Kidney (tissue), 14 donors: ENCODE results near the gene FAM209B. TPM values are rescaled to one million over a fixed set of nuclear protein-coding genes. Genes with fewer than 3 reads are reported as not detected.

Experiments
- DNase-seq, 5 donors: peaks; one replicate each; pipeline ENCODE4 v3.0.0-alpha.2; 2013 to 2020
- FAIRE-seq: peaks from 2 replicates; lab custom pipeline; 2012; peaks lifted over from hg19 to GRCh38; lab: Jason Lieb, UNC
- H3K27ac ChIP-seq, 2 donors: one replicate each; pipeline ENCODE4 v1.7.0; 2013; ENCODE audit warnings: low read depth in 2 of 2, low read length in 2 of 2, inconsistent platforms in 1 of 2
- H3K27me3 ChIP-seq: one replicate; pipeline ENCODE4 v1.7.1; 2013; ENCODE audit warnings: low read length, inconsistent platforms; ENCODE audit not compliant: control insufficient read depth, insufficient read depth
- H3K36me3 ChIP-seq, 3 donors: one replicate each; pipeline versions ENCODE4 v1.7.0 to v1.7.1; 2013; ENCODE audit warnings: low read length in 3 of 3, control low read depth in 1 of 3, inconsistent platforms in 1 of 3; ENCODE audit not compliant: insufficient read depth in 3 of 3, control insufficient read depth in 2 of 3
- H3K4me1 ChIP-seq, 3 donors: one replicate each; pipeline versions ENCODE4 v1.7.0 to v1.7.1; 2013; ENCODE audit warnings: low read length in 3 of 3, inconsistent platforms in 1 of 3, low read depth in 1 of 3; ENCODE audit not compliant: control insufficient read depth in 2 of 3, insufficient read depth in 2 of 3
- H3K4me3 ChIP-seq, 3 donors: one replicate each; pipeline versions ENCODE4 v1.7.0 to v1.8.1; 2013; ENCODE audit warnings: low read length in 3 of 3, control low read depth in 1 of 3, inconsistent platforms in 1 of 3
- H3K9ac ChIP-seq, 3 donors: one replicate each; pipeline versions ENCODE4 v1.7.0 to v1.7.1; 2013; ENCODE audit warnings: low read length in 3 of 3, control low read depth in 1 of 3, inconsistent platforms in 1 of 3
- H3K9me3 ChIP-seq, 3 donors: one replicate each; pipeline versions ENCODE4 v1.7.0 to v1.7.1; 2013; ENCODE audit warnings: low read length in 3 of 3, control low read depth in 1 of 3, inconsistent platforms in 1 of 3; ENCODE audit not compliant: control insufficient read depth in 2 of 3, insufficient read depth in 1 of 3
- intact Hi-C: fragments of 100-400 bp; cut with DNase I; formaldehyde crosslinking; loops from one replicate; pipeline ENCODE4 v1.11.1; 2022
- polyA plus RNA-seq: library from polyadenylated mRNA; stranded (reverse); fragments of 350-450 nt; fragmentation: Illumina TruSeq; extraction: RNeasy Lipid Tissue Mini Kit (QIAGEN cat#74804); gene quantifications from one replicate; pipeline ENCODE4 v1.2.3, GENCODE V29; 2014; ENCODE audit warnings: low read depth, low replicate concordance; ENCODE audit not compliant: insufficient read depth
- total RNA-seq: library from RNA; stranded (reverse); fragmentation: NEBNext Ultra II Directional; extraction: Animal tissue kit (Norgen Biotek cat#: 25700); gene quantifications from one replicate; pipeline ENCODE4 v1.2.1, GENCODE V29; 2021
- TF ChIP-seq, protein P1 (sequence below): IDR thresholded peaks from 3 replicates; pipeline ENCODE4 v1.5.1; 2012; ENCODE audit warnings: mild to moderate bottlenecking, moderate library complexity, borderline replicate concordance; ENCODE audit not compliant: insufficient read depth; ENCODE audit errors: extremely low read depth
- donor health status: control.
- donor health status: control.
- donor health status: control.
- donor health status: control.
- donor health status: control.
- donor health status: DM: yes; HTN: yes; CAD: no.
- donor health status: Normal renal cell carcinoma (clear cell type).

The FAM209B gene
- total and polyA plus RNA-seq, 2 donors from 2014 or later = not detected

- no peak overlapping the region for H3K27ac ChIP-seq
- DNase-seq (no peak), FAIRE-seq (no peak)
- H3K4me3 ChIP-seq = no peak overlapping the region
- H3K27me3 ChIP-seq = no peaks in the 10 kb centered on the region
- no peak overlapping the region for H3K9ac ChIP-seq
- no peaks in the 10 kb centered on the region for H3K4me1 ChIP-seq
- TF ChIP-seq, protein P1, sequence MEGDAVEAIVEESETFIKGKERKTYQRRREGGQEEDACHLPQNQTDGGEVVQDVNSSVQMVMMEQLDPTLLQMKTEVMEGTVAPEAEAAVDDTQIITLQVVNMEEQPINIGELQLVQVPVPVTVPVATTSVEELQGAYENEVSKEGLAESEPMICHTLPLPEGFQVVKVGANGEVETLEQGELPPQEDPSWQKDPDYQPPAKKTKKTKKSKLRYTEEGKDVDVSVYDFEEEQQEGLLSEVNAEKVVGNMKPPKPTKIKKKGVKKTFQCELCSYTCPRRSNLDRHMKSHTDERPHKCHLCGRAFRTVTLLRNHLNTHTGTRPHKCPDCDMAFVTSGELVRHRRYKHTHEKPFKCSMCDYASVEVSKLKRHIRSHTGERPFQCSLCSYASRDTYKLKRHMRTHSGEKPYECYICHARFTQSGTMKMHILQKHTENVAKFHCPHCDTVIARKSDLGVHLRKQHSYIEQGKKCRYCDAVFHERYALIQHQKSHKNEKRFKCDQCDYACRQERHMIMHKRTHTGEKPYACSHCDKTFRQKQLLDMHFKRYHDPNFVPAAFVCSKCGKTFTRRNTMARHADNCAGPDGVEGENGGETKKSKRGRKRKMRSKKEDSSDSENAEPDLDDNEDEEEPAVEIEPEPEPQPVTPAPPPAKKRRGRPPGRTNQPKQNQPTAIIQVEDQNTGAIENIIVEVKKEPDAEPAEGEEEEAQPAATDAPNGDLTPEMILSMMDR = no peak
- peaks cover 0 to 49% (median 31%) of the 10 kb centered on the region in 3 donors for H3K36me3 ChIP-seq
- intact Hi-C loops = no loop called here
- peaks cover 0 to 18% (median 2%) of the 10 kb centered on the region in 3 donors for H3K9me3 ChIP-seq
Measured at GRCh38 chr20:56516631-56517030, 16.4 kb upstream of the FAM209B start.

GRCh38 chr20:56517211-56517610 lies 15.8 kb upstream of the FAM209B start:
- DNase-seq = no peak
- no peak for FAIRE-seq
- Histone ChIP-seq H3K4me1 (no peaks in the 10 kb centered on the region), H3K4me3 (no peak overlapping the region), H3K27ac (no peak overlapping the region), H3K9me3 (peaks cover 0 to 18% (median 2%) of the 10 kb centered on the region in 3 donors), H3K27me3 (no peaks in the 10 kb centered on the region), H3K9ac (no peak overlapping the region), H3K36me3 (peaks cover 0 to 49% (median 31%) of the 10 kb centered on the region in 3 donors)
- TF ChIP-seq, protein P1 = no peak
- intact Hi-C loops = no loop called here

DNA sequence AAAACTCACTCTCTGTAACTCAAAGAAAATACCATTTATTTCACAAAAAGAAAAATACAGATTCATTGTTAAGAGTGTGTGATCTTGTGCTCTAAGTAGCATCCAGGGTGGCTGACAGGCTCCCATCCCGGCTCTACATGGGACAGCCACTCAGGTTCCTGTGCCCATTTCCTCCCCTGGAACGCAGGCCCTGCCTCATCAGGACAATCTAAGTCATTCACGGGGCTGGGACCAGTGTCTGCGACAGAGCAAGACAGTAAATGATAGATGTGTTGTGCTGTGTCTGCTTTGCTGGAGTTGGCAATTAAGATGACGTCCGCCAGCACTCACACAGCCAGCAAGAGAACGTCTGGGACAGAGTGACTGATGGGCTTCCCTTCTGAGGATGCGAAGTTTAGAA lies 15.4 kb upstream of the FAM209B start:
- DNase-seq (no peak), FAIRE-seq (no peak)
- Histone ChIP-seq H3K4me3 (no peak overlapping the region), H3K36me3 (peaks cover 0 to 47% (median 31%) of the 10 kb centered on the region in 3 donors), H3K27me3 (no peaks in the 10 kb centered on the region), H3K27ac (no peak overlapping the region), H3K4me1 (no peaks in the 10 kb centered on the region), H3K9me3 (peaks cover 0 to 18% (median 2%) of the 10 kb centered on the region in 3 donors), H3K9ac (no peak overlapping the region)
- TF ChIP-seq, protein P1 = no peak
- intact Hi-C loops = no loop called here

DNA sequence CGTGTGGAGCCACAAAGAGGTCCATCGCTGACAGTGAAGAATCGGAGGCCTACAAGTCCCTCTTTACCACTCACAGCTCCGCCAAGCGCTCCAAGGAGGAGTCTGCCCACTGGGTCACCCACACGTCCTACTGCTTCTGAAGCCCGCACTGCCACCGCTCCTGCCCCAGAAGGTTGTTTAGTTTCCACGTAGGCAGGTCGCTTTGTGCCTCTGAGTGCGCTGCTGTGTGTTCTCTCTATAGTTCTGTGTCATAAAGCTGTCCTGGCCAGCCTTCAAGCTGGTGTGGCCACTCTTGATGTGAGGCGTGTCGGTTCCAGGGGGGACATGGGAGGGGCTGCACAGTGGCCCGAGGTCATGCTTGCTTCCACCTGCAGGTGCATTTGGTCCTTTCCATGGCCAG lies 14.9 kb upstream of the FAM209B start:
- FAIRE-seq = no peak
- Histone ChIP-seq H3K36me3 (peaks cover 0 to 42% (median 31%) of the 10 kb centered on the region in 3 donors), H3K27me3 (no peaks in the 10 kb centered on the region), H3K9ac (no peak overlapping the region), H3K4me1 (no peaks in the 10 kb centered on the region), H3K9me3 (peaks cover 0 to 18% (median 2%) of the 10 kb centered on the region in 3 donors), H3K4me3 (no peak overlapping the region), H3K27ac (no peak overlapping the region)
- DNase-seq = no peak
- intact Hi-C loops = no loop called here
- TF ChIP-seq, protein P1 = no peak
